ENCODE data around the gene IER2.
"Not testable (repeated sequence)": the region's sequence is repeated elsewhere in the genome, so short reads cannot be mapped to it uniquely, and the experiment has no call there.

The IER2 gene

GRCh38 chr19:13146763-13147563, 3.2 kb upstream of the IER2 start:
- peak; percentile 43 to 52 for DNase-seq

- DNase-seq: not testable (repeated sequence)
Measured at GRCh38 chr19:13149173-13149627, 1.0 kb upstream of the IER2 start.

- DNase-seq: peak in 1 of 2 experiments; percentile 46
Measured at GRCh38 chr19:13149628-13150186, 504 bp upstream of the IER2 start.

GRCh38 chr19:13150931-13151604, 857 bp downstream of the IER2 start:
- peak in 1 of 2 experiments; percentile 36 for DNase-seq

- DNase-seq: peak; percentile 97
Measured at GRCh38 chr19:13151605-13152355, 1.6 kb downstream of the IER2 start.

GRCh38 chr19:13152356-13152973, 2.3 kb downstream of the IER2 start:
- peak in 1 of 2 experiments; percentile 43 for DNase-seq

- peak; percentile 90 for DNase-seq
Measured at GRCh38 chr19:13152974-13153568, 2.9 kb downstream of the IER2 start.

- DNase-seq: no peak
Measured at GRCh38 chr19:13153569-13154240, 3.5 kb downstream of the IER2 start.

GRCh38 chr19:13154241-13154778, 4.1 kb downstream of the IER2 start:
- peak in 1 of 2 experiments; percentile 8 for DNase-seq

- DNase-seq: peak; percentile 27 to 34
Measured at GRCh38 chr19:13154911-13155471, 4.8 kb downstream of the IER2 start.

- DNase-seq: peak; percentile 80 to 82
Measured at GRCh38 chr19:13155472-13156359, 5.5 kb downstream of the IER2 start.

- no peak for DNase-seq
Measured at GRCh38 chr19:13159713-13160112, 9.5 kb downstream of the IER2 start.

GRCh38 chr19:13160557-13160956, 10.3 kb downstream of the IER2 start:
- DNase-seq: no peak

GRCh38 chr19:13162724-13163608, 12.8 kb downstream of the IER2 start:
- DNase-seq: peak; percentile 91 to 95

GRCh38 chr19:13163609-13164342, 13.6 kb downstream of the IER2 start:
- peak; percentile 87 to 91 for DNase-seq

GRCh38 chr19:13164343-13165161, 14.3 kb downstream of the IER2 start:
- peak; percentile 87 to 91 for DNase-seq

Data from Kasumi-1 (cell line).